Measurements from ENCODE around the gene TSPAN7.

The TSPAN7 gene

DNA sequence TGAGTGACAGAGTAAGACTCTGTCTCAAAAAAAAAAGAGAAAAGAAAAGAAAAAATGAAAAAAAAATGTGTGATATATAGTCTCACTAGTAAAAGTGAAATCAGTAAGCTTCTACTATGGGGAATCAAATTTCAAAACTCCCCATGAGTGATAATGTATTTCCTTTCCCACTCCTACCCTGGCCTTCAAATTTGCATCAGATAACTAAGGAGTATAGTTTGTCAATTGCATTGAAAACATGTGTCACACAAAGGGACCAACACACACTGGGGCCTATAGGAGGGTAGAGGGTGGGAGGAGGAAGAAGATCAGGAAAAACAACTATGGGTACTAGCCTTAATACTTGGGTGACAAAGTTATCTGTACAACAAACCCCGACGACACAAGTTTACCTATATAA, 118.4 kb downstream of the TSPAN7 start:
- no peak for DNase-seq

DNA sequence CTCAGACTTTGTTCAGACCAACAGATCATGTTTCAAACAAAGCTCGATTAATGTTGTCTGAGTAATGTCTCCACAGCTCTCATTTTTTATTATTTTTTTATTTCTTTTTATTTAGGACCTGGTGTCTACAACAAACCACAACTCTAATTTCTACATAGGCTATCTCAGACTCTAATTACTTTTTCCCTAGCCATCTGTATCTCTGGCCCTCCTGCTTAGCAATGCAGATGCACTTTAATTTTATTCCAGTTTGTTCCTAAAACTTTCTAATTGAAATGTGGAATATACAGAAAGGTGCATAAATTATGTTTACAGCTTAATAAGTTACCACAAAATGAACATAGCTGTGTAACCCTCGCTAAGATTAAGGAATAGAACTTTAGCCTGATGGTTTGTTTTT, 120.8 kb downstream of the TSPAN7 start:
- DNase-seq: no peak

DNA sequence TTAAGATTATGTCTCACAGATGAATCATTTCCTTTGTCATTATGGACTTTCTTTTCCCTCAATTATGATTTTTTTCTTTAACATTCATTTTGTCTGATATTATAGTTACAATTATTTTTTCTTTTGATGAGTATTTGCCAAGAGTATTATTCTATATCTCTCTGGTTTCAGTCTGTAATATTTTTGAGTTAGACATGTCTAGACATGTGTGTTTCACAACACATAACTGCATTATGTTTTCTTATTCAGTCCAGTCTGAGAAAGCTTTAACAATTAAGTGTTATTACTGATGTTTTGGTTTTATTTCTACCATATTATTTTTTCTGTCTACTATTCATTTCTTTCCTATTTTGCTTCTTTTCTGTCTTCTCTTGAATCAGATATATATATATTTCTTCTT, 131.6 kb downstream of the TSPAN7 start:
- no peak for DNase-seq

DNA sequence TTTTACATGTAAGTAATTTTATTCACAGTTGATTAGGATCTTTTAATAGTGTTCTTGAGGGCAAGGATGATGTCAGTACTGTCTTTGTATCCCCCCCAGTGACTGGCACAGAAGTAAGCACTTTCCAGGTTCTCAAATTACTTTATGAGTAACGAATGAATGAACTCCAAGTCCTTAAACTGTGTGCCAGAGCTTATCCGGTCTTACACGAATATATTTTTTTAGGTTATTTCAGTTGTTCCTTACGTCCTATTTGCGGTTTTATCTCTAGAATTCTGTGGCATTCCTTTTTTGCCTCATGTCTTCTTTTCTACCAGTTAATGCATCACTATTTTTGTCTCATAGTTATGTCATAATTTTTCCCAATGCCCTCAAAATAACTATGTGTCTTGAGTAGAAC, 133.1 kb downstream of the TSPAN7 start:
- no peak for DNase-seq

DNA sequence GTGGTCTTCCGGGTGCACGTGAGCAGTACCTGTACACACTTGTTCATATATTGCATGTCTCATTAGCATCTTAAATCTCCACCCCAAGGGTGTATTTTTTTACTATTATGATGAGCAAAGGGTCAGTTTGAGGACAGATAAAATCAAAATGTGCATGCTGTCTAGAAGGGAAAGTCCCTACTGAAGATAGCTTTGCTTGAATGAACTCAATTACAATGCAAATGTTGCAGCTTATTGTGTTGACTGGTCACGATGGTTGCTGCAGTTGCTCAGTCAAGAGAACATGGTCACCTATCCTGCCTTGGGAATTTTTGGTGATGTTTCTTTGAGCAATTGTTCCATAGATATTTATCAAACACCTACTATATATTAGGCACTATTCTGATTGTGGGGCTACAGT, 136.1 kb downstream of the TSPAN7 start:
- no peak for DNase-seq

DNA sequence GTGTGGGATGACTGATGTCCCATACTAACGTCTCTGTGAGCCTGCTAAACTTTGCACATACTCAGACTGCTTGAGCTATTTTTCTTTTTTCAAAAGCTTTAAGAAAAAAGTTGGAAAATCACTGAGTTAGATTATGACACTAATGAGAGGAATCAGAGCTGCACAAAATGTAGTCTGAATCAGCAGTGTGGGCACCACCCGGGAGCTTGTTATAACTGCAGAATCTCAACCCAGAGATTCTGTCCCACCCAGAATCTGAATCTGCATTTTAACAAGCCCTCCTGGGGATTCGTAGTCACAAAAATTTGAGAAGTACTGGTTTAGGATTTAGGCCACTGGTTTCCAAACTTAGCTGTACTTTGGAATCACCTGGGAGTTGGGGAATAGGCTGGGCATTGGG, 137.8 kb downstream of the TSPAN7 start:
- DNase-seq: peak in 1 of 51 donors; percentile 0

DNA sequence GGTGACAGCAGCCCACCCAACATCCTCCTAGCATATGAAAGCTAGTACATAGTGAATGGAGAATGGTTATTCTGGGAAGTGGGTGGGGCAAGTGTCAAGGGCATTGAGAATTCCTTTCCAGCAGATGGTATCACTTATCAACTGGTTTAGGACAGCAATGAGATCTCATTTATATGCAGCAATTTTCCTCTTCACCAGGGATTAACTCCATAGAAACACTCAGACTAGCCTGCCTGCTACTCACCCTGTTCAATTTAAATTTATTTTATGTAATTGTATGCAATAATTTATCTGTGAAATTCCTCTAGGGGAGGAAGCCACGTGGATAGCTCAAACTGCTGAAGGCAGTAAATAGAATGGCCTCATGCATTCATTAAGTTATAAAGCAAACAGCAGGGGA, 138.4 kb downstream of the TSPAN7 start:
- DNase-seq: no peak

DNA sequence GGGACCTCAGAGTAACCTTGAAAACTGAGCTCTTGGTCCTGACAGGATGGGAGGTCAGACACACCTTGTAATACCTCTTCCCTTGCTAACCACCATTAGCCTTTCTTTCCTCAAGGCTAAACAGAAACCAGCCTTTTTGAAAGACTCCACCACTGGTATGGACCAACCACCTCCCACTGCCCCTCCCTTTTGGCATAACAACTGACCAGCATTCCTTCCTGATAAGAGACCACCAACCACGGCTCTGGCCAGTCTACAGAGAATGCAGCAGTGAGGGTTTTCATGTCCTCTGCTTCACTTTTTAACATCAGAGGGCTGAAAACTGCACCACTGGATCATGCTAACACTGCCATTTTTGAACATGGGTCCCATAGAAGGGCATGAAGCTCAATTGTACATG, 139.7 kb downstream of the TSPAN7 start:
- no peak for DNase-seq

DNA sequence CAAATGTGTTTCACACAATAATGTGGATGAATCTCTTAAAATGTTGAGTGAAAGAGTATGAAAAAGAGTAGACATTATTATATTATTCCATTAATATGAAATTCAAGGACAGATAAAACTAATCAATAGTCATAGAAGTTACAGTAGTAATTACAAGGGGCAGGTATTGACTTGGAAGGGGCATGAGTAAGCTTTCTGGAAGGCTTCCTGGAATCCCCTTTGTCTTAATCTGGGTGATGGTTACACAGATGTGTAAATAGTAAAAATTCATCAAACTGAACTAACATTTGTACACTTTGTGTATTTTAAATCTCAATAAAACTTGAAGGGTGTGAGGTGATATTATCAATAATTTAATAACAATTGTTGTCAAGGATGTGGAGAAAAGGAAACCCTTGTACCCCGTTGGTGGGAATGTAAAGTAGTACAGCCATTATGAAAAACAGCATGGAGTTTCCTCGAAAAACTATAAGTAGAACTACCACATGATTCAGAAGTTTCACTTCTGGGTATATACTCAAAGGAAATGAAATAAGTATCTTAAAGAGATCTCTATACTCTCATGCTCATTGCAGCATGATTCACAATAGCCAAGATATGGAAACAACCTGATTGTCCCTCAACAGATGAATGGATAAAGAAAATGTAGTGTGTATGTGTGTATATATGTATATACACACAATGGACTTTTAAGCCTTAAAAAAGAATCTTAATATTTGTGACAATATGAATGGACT, 143.0 kb downstream of the TSPAN7 start:
- no peak for DNase-seq

DNA sequence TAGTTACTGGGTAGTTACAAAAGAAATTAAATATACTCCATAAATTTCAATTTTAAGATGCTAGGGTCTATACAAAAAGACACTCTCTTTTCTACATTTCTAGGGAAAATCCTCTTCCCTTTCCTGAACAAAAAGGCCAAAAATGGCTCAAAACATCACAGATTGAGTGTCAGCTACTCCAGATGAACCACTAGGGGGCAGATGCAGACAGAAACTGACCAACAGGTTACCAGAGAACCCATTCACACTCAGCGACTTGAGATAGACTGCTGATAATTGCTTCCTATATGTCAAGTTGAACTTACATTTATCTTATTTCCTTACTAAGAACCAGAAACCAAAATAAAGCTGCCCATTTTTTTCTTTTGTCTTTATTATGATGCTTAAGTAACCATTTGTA, 156.5 kb downstream of the TSPAN7 start:
- no peak for DNase-seq

DNA sequence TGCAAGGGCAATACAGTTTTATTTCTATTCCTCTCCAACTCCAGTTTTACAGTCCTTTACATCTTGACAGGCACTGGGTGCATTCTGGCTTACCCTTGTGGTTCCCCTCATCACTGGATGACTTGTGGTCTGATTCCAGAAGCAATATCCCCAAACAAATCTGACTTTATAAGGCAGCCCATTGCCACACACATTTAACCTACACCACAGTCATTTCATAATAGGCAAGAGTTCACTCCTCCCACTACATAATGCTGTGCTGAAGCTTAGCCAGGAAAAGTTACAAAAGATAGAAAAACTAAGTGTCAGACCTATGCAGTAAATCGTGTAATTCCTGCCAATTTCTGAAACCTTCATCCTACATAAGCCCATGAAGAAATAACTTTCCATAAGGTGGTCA, 157.0 kb downstream of the TSPAN7 start:
- DNase-seq: no peak

DNA sequence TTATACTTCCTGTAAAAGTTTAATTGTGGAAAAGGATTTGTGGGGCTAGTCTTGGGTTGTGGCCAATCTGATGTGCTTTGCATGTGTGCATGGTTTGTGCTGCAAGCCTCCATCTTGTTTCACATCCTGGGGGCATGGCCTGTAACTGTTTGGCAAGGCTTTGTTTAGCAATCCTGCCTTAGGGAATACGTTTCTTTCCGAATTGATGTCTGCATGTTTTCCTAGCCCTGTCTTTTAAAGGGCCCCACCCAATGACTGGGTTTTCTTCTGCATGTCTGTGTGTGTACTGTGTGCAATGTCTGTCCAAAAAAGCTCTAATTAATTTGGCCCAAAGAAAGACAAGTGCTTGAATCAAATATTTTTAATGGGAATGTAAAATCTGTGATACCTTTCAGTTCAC, 165.3 kb downstream of the TSPAN7 start:
- DNase-seq: no peak

DNA sequence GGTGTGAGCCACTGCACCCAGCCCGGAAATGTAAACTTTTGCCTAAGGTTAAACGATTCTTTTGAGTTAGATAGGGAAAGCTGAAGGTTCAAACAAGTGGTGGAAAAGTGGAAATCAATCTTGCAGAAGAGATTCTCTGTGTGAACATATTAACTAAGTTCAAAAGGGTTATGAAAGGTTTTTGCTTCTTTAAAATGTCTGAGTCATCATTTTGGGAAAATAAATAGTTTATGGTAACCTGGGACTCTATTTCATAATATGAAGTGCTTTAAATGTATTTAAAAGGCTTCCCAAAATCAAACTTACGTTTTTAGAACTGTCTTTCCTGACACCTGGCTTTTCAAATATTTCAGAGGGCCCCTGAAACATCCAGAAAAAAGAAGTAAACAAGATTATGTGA, 166.3 kb downstream of the TSPAN7 start:
- DNase-seq: no peak

DNA sequence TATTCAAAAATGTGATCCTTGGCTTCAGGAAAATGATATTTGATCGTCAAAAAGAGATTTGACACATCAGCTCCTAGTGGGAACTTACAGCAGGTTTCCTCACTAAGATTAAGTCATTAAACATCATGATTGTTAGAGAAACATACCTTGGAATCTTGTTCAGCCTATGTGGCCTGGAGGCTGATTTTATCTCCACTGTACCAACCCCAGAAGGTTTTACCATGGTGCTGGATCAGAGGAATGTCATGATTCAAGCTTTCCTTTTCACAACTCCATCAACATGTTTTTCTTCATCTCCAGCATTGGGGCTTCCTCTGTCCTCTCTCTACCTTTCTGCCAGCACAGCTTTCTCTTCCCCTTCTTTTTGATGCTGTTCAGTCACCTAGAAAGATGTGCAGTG, 171.5 kb downstream of the TSPAN7 start:
- no peak for DNase-seq

All from hypothalamus (tissue), 51 donors.